HUES64 (cell line): ENCODE data around the gene P4HTM.

ENCODE experiments used
- H3K27ac ChIP-seq: 2 replicates; pipeline ENCODE4 v1.7.0; 2013; ENCODE audit warnings: low read depth, low read length, inconsistent platforms
- H3K27me3 ChIP-seq: 2 replicates; pipeline ENCODE4 v1.6.1; 2013; ENCODE audit warnings: mild to moderate bottlenecking, low read length; ENCODE audit not compliant: insufficient read depth
- H3K36me3 ChIP-seq: 2 replicates; pipeline ENCODE4 v1.6.1; 2013; ENCODE audit warnings: mild to moderate bottlenecking, low read length; ENCODE audit not compliant: insufficient read depth
- H3K4me1 ChIP-seq: 2 replicates; pipeline ENCODE4 v1.6.1; 2013; ENCODE audit warnings: mild to moderate bottlenecking, low read length, moderate library complexity; ENCODE audit not compliant: insufficient read depth
- H3K4me3 ChIP-seq: 2 replicates; pipeline ENCODE4 v1.5.1; 2013; ENCODE audit warnings: mild to moderate bottlenecking, low read length, moderate library complexity
- H3K9ac ChIP-seq: 2 replicates; pipeline ENCODE4 v1.6.1; 2013; ENCODE audit warnings: mild to moderate bottlenecking, low read depth, low read length
- H3K9me3 ChIP-seq: 2 replicates; pipeline ENCODE4 v1.6.1; 2013; ENCODE audit warnings: low read depth, low read length; ENCODE audit not compliant: insufficient read depth
- WGBS: fragments of 150-250, 120-280 bp; methylation state at CpG from one replicate; pipeline ENCODE4 v1.1.7; 2013; ENCODE audit warnings: missing lambda C conversion rate; 5-methylcytosine and 5-hydroxymethylcytosine counted together

Gene P4HTM

DNA sequence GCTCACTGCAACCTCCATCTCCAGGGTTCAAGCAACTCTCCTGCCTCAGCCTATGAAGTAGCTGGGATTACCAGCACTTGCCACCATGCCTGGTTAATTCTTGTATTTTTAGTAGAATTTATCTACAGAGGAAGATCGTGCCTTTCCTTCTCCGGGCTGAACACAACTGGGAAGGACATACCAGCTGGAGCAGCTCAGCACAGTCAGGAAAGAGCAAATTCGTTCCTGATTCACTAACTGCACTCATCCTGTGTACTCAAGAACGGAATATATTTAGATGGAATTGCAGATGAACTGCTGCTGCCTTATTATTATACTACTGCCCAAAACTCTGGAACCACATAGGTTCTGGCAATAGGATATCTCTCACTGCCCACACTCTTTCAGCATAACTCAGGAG is 27.1 kb upstream of the P4HTM start:
- peak overlapping the region; percentile 59; the same call in 1 of the 2 replicates for H3K27ac ChIP-seq
- no peaks in the 10 kb centered on the region for H3K27me3 ChIP-seq
- 80% methylated on average over 4 of the region's 4 CpGs for WGBS
- H3K9me3 ChIP-seq, result no peaks in the 10 kb centered on the region
- H3K36me3 ChIP-seq, result peaks cover 56% of the 10 kb centered on the region
- no peak overlapping the region for H3K4me3 ChIP-seq
- H3K4me1 ChIP-seq, result peaks cover 23% of the 10 kb centered on the region
- 0 out of 2 replicates have a peak overlapping the region, but pooled peaks have one; percentile 20 for H3K9ac ChIP-seq

DNA sequence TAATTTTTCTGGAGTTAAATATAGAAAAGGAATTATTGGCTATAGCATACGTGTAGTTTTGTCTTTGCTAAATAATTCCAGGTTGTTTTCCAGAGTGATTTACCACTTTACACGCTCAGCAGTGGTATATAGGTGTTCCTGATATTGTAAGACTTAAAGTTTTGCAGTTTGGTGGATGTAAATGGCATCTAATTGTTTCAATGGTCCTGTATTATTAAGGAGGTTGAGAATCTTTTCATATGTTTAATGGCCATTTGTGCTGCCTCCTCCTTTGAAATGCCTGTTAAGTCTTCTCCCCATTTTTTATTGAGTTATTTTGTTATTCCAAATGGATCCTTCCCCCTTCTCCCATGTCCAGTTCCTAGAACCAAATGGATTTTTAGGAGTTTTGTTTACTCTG is 26.4 kb upstream of the P4HTM start:
- WGBS, result 55% methylated on average over 2 of the region's 2 CpGs
- peaks cover 58% of the 10 kb centered on the region for H3K36me3 ChIP-seq
- no peaks in the 10 kb centered on the region for H3K9me3 ChIP-seq
- H3K4me3 ChIP-seq, result peak overlapping the region; percentile 27; the same call in 1 of the 2 replicates
- H3K9ac ChIP-seq, result peak overlapping the region; percentile 20; the same call in 1 of the 2 replicates
- peak overlapping the region; percentile 59; the same call in 1 of the 2 replicates for H3K27ac ChIP-seq
- peaks cover 23% of the 10 kb centered on the region for H3K4me1 ChIP-seq
- no peaks in the 10 kb centered on the region for H3K27me3 ChIP-seq

DNA sequence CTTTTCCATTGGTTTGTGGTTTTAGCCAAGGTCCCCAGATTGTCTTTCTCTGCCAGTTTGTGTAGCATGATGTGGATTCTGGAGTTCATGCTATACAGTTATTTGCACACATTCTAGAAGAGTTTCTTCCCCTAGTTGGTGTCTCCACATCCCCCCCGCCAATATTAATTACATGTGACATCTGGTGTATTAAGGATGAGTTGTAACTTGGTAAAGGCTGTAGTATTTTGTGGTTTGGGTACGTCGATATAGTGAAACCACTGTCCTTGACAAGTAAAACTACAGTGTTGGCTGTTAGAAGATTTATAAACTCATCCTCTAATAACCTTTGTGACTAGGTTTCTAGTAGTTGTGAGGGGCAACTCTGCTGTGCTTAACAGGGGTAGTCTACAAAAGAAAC is 23.7 kb upstream of the P4HTM start:
- Histone ChIP-seq H3K36me3 (peaks cover 80% of the 10 kb centered on the region), H3K27ac (no peak overlapping the region), H3K4me1 (peaks cover 21% of the 10 kb centered on the region), H3K9ac (no peak overlapping the region), H3K9me3 (no peaks in the 10 kb centered on the region), H3K4me3 (no peak overlapping the region), H3K27me3 (no peaks in the 10 kb centered on the region)
- WGBS, result 89% methylated on average over 2 of the region's 3 CpGs

DNA sequence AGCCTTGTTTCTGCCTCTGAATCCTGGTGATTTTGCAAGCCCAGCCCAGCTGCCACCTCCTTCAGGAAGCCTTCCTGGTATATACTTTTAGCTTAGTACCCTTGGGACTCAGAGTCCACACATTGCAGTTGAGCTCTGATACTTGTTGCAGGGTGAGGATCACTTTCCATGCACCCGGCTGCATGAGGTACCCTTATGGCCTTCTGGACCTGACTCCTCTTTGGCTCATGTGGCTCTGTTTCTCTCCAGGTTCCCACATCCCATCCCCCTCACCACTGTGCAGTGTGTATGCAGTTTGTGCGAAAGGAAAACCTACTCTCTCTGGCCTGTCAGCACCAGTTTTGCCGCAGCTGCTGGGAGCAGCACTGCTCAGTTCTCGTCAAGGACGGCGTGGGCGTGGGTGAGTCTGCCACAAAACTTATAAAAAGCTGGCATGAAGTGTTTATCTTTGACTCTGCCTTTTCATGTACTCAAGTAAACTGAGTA is 23.1 kb upstream of the P4HTM start:
- H3K4me1 ChIP-seq, result peaks cover 19% of the 10 kb centered on the region
- H3K4me3 ChIP-seq, result no peak overlapping the region
- no peak overlapping the region for H3K27ac ChIP-seq
- 97% methylated on average over 7 of the region's 7 CpGs for WGBS
- no peaks in the 10 kb centered on the region for H3K9me3 ChIP-seq
- no peak overlapping the region for H3K9ac ChIP-seq
- H3K27me3 ChIP-seq, result no peaks in the 10 kb centered on the region
- H3K36me3 ChIP-seq, result peaks cover 80% of the 10 kb centered on the region

DNA sequence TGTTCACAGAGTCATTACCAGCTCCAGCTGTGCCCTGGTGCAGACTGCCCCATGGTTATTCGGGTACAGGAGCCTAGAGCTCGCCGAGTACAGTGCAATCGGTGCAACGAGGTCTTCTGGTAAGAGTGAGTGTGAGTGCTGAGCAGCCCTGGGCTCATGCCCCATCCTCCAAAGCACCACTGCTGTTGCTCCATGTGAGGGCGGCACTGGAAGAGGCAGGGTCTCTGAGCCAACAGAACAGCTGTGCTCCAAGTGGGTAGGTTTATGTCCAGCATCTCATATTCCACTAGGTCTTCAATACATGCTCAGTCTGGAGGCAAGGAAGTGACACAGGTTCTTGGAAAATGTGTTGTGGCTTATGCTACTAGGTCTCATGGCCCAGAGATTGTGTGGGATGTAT is 19.5 kb upstream of the P4HTM start:
- WGBS, result 90% methylated on average over 6 of the region's 6 CpGs
- H3K4me1 ChIP-seq, result no peaks in the 10 kb centered on the region
- no peaks in the 10 kb centered on the region for H3K9me3 ChIP-seq
- H3K36me3 ChIP-seq, result peaks cover 94% of the 10 kb centered on the region
- no peak overlapping the region for H3K4me3 ChIP-seq
- H3K27me3 ChIP-seq, result no peaks in the 10 kb centered on the region
- H3K27ac ChIP-seq, result no peak overlapping the region
- no peak overlapping the region for H3K9ac ChIP-seq

DNA sequence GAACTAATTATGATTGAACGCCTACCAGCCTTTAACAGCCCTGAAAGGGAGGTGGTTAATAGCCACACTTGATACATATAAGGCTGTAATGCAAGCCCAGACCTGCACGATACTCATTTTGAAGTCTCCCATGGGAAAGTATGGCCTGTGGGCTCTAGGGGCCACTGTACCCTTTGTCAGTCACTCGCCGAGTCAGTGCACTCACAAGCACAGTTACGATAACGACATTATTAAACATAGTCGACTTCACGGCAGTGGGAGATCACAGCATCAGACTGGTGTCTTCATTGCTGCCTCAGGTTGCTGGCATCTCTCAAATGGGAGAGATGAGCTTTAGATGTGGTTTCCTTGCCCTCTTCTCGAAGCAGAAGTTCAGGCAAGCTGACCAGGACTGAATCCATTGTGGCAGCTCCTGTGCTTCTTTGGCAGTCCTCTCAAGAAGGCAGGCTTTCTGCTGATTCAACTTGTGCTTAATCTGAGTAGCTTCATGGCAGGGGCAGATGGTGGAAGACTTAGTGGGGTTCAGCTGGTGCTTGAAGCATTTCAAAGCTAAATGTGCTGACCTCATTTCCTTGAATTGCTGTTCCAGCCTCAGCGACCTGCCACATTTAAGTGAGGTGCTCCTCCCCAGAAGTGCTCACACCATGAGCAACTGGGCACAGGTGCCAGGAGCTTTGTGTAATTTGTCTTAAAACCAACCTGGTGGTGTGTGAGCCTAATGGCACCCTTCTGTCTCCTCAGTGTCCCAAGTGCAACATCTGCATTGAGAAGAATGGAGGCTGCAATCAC is 15.8 kb upstream of the P4HTM start:
- Histone ChIP-seq H3K36me3 (peaks cover 92% of the 10 kb centered on the region), H3K4me1 (no peaks in the 10 kb centered on the region), H3K9ac (no peak overlapping the region), H3K4me3 (no peak overlapping the region), H3K27ac (no peak overlapping the region), H3K27me3 (no peaks in the 10 kb centered on the region), H3K9me3 (no peaks in the 10 kb centered on the region)
- WGBS, result 95% methylated on average over 10 of the region's 10 CpGs

DNA sequence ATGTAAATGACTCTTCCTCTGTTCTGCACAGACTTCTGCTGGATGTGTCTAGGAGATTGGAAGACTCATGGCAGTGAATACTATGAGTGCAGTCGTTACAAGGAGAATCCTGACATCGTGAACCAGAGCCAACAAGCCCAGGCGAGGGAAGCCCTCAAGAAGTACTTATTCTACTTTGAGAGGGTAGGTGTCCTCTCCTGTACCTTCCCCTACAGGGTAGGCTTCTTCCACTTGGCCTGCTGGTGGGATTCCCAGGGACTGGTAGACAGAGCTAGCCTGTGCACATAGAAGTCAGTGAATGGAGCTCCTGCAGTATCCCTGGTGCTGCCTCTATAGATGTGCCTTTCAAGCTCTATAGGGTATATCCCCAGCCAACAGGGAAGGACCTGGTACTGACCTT is 10.6 kb upstream of the P4HTM start:
- Histone ChIP-seq H3K27ac (no peak overlapping the region), H3K4me1 (no peaks in the 10 kb centered on the region), H3K27me3 (no peaks in the 10 kb centered on the region), H3K4me3 (no peak overlapping the region), H3K9ac (no peak overlapping the region), H3K36me3 (peaks cover 93% of the 10 kb centered on the region), H3K9me3 (no peaks in the 10 kb centered on the region)
- WGBS, result 87% methylated on average over 3 of the region's 3 CpGs

DNA sequence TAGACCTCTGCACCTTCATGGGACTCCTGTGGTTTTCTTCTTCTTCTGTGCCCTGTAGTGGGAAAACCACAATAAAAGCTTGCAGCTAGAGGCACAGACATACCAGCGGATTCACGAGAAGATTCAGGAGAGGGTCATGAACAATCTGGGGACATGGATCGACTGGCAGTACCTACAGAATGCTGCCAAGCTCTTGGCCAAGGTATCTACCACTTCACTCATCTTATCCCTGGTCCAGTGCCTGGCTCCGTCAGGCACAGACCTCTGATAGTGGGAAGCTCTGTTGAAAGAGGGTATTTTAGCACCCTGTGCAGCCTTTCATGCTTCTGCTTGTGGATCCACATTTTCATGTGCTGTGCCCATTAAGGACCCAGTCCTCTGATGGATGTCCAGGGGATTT is 9.7 kb upstream of the P4HTM start:
- H3K4me1 ChIP-seq, result no peaks in the 10 kb centered on the region
- peaks cover 93% of the 10 kb centered on the region for H3K36me3 ChIP-seq
- WGBS, result 98% methylated on average over 4 of the region's 4 CpGs

DNA sequence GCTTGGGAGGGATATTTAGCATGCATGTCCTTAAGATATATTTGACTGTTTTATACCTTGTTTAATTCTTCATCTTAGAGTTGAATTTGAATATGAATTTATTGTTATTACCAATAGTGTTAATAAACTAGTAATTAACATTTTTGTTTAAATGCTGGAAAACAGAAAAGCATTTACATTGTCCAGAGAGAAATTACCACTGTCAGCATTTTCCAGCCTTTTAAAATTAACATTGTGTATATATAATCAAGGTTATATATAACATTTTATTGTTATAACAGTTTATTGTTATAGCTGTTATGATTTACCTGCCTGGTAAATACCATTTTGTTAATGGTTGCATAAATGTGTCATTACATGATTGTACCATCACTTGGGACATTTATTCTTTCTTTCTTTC is 8.0 kb upstream of the P4HTM start:
- Histone ChIP-seq H3K9ac (no peak overlapping the region), H3K9me3 (no peaks in the 10 kb centered on the region), H3K36me3 (peaks cover 88% of the 10 kb centered on the region), H3K27me3 (no peaks in the 10 kb centered on the region), H3K27ac (no peak overlapping the region), H3K4me1 (no peaks in the 10 kb centered on the region), H3K4me3 (no peak overlapping the region)

More for the DNA sequence above, 9.7 kb upstream of the P4HTM start:
- Histone ChIP-seq H3K4me3 (no peak overlapping the region), H3K27ac (no peak overlapping the region), H3K9me3 (no peaks in the 10 kb centered on the region), H3K27me3 (no peaks in the 10 kb centered on the region), H3K9ac (no peak overlapping the region)

DNA sequence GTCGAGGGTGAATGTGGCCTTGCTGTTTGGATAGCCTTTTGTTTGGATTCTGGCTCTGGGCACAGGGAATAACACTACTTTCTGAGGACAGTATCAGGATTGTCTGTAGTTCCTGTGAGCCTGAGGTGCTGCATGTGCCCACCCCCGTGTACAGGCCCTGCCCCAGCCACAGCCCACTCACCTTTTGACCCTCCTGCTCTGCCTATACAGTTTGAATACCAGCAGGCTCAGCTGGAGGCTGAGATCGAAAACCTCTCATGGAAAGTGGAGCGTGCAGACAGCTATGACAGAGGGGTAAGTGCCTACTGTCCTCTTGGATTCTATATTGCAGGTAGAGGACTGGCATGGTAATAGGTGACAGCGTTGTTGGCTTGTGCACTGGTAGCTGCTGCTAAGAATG is 7.4 kb upstream of the P4HTM start:
- Histone ChIP-seq H3K9me3 (no peaks in the 10 kb centered on the region), H3K27me3 (no peaks in the 10 kb centered on the region), H3K27ac (no peak overlapping the region), H3K9ac (no peak overlapping the region), H3K4me3 (no peak overlapping the region), H3K4me1 (no peaks in the 10 kb centered on the region), H3K36me3 (peaks cover 82% of the 10 kb centered on the region)
- WGBS, result 91% methylated on average over 5 of the region's 5 CpGs

DNA sequence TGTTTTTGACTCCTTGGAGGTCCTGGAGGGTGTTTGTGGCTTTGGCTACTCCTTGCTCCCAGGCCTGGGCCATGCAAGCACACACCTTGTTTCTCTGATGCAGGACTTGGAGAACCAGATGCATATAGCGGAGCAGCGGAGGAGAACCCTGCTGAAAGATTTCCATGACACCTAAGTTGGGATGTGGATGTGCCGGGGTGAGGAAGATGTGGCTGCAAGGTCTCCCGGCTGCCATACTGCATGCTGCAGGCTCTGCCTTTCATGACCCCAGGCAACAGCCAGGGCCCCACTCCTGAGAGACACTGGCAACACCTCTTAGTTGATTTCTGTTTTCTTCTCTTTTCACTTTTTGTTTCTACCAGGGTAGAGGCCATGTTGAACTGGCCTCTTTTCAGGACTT is 6.9 kb upstream of the P4HTM start:
- WGBS, result 93% methylated on average over 4 of the region's 4 CpGs
- no peaks in the 10 kb centered on the region for H3K9me3 ChIP-seq
- no peaks in the 10 kb centered on the region for H3K27me3 ChIP-seq
- H3K4me3 ChIP-seq, result no peak overlapping the region
- no peak overlapping the region for H3K9ac ChIP-seq
- no peaks in the 10 kb centered on the region for H3K4me1 ChIP-seq
- H3K27ac ChIP-seq, result no peak overlapping the region
- H3K36me3 ChIP-seq, result peaks cover 78% of the 10 kb centered on the region
